H1 (cell line): ENCODE data around the gene NEURL1. TPM values are rescaled to one million over a fixed set of nuclear protein-coding genes. Genes with fewer than 3 reads are reported as not detected.

Experiments
- CTCF ChIA-PET: fragments of 300-600 bp; sonication (Branson Sonifier 250); formaldehyde crosslinking; loops from one replicate; lab custom pipeline; 2021; ENCODE audit not compliant: partially characterized antibody; lab: Charles Lee
- POLR2A ChIA-PET: fragments of 300-600 bp; sonication (Branson Sonifier 250); formaldehyde crosslinking; loops from one replicate; lab custom pipeline; 2021; ENCODE audit warnings: inconsistent platforms; ENCODE audit not compliant: partially characterized antibody; lab: Charles Lee
- DNase-seq, 2 experiments: peaks; one replicate each; pipeline versions ENCODE4 v3.0.0 to v3.0.0-alpha.2; 2010 to 2022; ENCODE audit warnings: low spot score in 2 of 2, low read depth in 1 of 2, mixed read lengths in 1 of 2
- FAIRE-seq: peaks from 2 replicates; lab custom pipeline; 2011; peaks lifted over from hg19 to GRCh38; lab: Jason Lieb, UNC
- H2AFZ ChIP-seq: 2 replicates; pipeline ENCODE4 v1.8.1; 2012; ENCODE audit warnings: low read length, inconsistent platforms
- H2AK5ac ChIP-seq: 2 replicates; pipeline ENCODE4 v1.6.1; 2013; ENCODE audit warnings: low read depth, low read length
- H2BK120ac ChIP-seq: replicated peaks from 2 replicates; pipeline ENCODE3; 2013; ENCODE audit warnings: low read depth, low read length, inconsistent platforms
- H2BK12ac ChIP-seq: 2 replicates; pipeline ENCODE4 v1.6.1; 2013; ENCODE audit warnings: low read depth, low read length
- H2BK15ac ChIP-seq: 2 replicates; pipeline ENCODE4 v1.6.1; 2013; ENCODE audit warnings: low read length
- H2BK20ac ChIP-seq: 2 replicates; pipeline ENCODE4 v1.6.1; 2013; ENCODE audit warnings: low read length
- H2BK5ac ChIP-seq: 2 replicates; pipeline ENCODE4 v1.6.1; 2013; ENCODE audit warnings: low read depth, low read length
- H3K14ac ChIP-seq: 2 replicates; pipeline ENCODE4 v1.6.1; 2013; ENCODE audit warnings: inconsistent platforms; ENCODE audit not compliant: insufficient read length
- H3K18ac ChIP-seq: 2 replicates; pipeline ENCODE4 v1.6.1; 2013; ENCODE audit warnings: low read length; ENCODE audit errors: extremely low read depth
- H3K23ac ChIP-seq: 2 replicates; pipeline ENCODE4 v1.6.1; 2013; ENCODE audit warnings: inconsistent platforms; ENCODE audit not compliant: insufficient read length
- H3K23me2 ChIP-seq: 2 replicates; pipeline ENCODE4 v1.6.1; 2013; ENCODE audit warnings: low read depth, low read length
- H3K27ac ChIP-seq: 2 replicates; pipeline ENCODE4 v1.6.1; 2011; ENCODE audit warnings: low read depth, low read length, inconsistent platforms
- H3K27me3 ChIP-seq, 4 experiments: replicated peaks in 1 of 4; 1 replicate in 1 of 4; 2 replicates in 3 of 4; pipeline versions ENCODE4 v1.6.1 to v1.8.1; 2011 to 2013; ENCODE audit warnings: low read length in 3 of 4, mild to moderate bottlenecking in 3 of 4, inconsistent platforms in 2 of 4, mixed read lengths in 2 of 4, moderate library complexity in 1 of 4; ENCODE audit not compliant: control insufficient read depth in 3 of 4, insufficient read depth in 3 of 4; ENCODE audit errors: extremely low read depth in 1 of 4
- H3K36me3 ChIP-seq, 4 experiments: 2 replicates each; pipeline versions ENCODE4 v1.6.1 to v1.8.1; 2011 to 2013; ENCODE audit warnings: mild to moderate bottlenecking in 4 of 4, low read length in 3 of 4, moderate library complexity in 2 of 4, control low read depth in 1 of 4, inconsistent platforms in 1 of 4; ENCODE audit not compliant: insufficient read depth in 4 of 4, control insufficient read depth in 2 of 4
- H3K4ac ChIP-seq: replicated peaks from 2 replicates; pipeline ENCODE3; 2013; ENCODE audit warnings: low read length, low read depth, mixed read lengths, inconsistent platforms; ENCODE audit not compliant: insufficient read length
- H3K4me1 ChIP-seq, 4 experiments: replicated peaks in 1 of 4; 1 replicate in 1 of 4; 2 replicates in 3 of 4; pipeline versions ENCODE4 v1.6.1 to v1.8.1; 2011 to 2013; ENCODE audit warnings: low read length in 3 of 4, inconsistent platforms in 2 of 4, mixed read lengths in 1 of 4; ENCODE audit not compliant: insufficient read depth in 4 of 4, control insufficient read depth in 3 of 4
- H3K4me2 ChIP-seq, 2 experiments: 2 replicates each; pipeline versions ENCODE4 v1.6.1 to v1.8.1; 2011 to 2013; ENCODE audit warnings: low read depth in 2 of 2, low read length in 2 of 2, control low read depth in 1 of 2, inconsistent platforms in 1 of 2, mild to moderate bottlenecking in 1 of 2; ENCODE audit not compliant: insufficient read depth in 1 of 2
- H3K4me3 ChIP-seq, 4 experiments: fragments of 200-600, 300-600 bp in 1 of 4; sonication (generic), shearing (Covaris generic), sonication (Bioruptor Twin) in 1 of 4; 2 replicates each; pipeline versions ENCODE4 v1.5.1 to v1.8.1; 2011 to 2016; ENCODE audit warnings: low read length in 4 of 4, low read depth in 3 of 4, control low read depth in 2 of 4, inconsistent platforms in 2 of 4, mild to moderate bottlenecking in 2 of 4, mixed read lengths in 1 of 4, moderate library complexity in 1 of 4; ENCODE audit not compliant: insufficient read depth in 2 of 4; ENCODE audit errors: extremely low read depth in 1 of 4
- H3K56ac ChIP-seq: replicated peaks from 2 replicates; pipeline ENCODE3; 2013; ENCODE audit warnings: low read depth, mild to moderate bottlenecking, mixed read lengths, low read length, inconsistent platforms; ENCODE audit not compliant: insufficient read length
- H3K79me1 ChIP-seq: 2 replicates; pipeline ENCODE4 v1.6.1; 2013; ENCODE audit warnings: low read depth, low read length, control low read depth
- H3K79me2 ChIP-seq, 2 experiments: 2 replicates each; pipeline versions ENCODE4 v1.6.1 to v1.8.1; 2012 to 2013; ENCODE audit warnings: low read length in 2 of 2, mild to moderate bottlenecking in 2 of 2, inconsistent platforms in 1 of 2; ENCODE audit not compliant: insufficient read depth in 2 of 2, control insufficient read depth in 1 of 2
- H3K9ac ChIP-seq, 4 experiments: replicated peaks in 1 of 4; 1 replicate in 1 of 4; 2 replicates in 3 of 4; pipeline versions ENCODE4 v1.6.1 to v1.8.1; 2011 to 2013; ENCODE audit warnings: low read depth in 3 of 4, low read length in 3 of 4, control low read depth in 2 of 4, mild to moderate bottlenecking in 2 of 4, moderate library complexity in 2 of 4, inconsistent platforms in 1 of 4; ENCODE audit errors: extremely low read depth in 1 of 4
- H3K9me3 ChIP-seq, 2 experiments: 2 replicates each; pipeline versions ENCODE4 v1.6.1 to v1.8.1; 2012 to 2013; ENCODE audit warnings: mild to moderate bottlenecking in 2 of 2, moderate library complexity in 2 of 2, control low read depth in 1 of 2, inconsistent platforms in 1 of 2, low read depth in 1 of 2, low read length in 1 of 2, mixed read lengths in 1 of 2; ENCODE audit not compliant: insufficient read depth in 2 of 2
- H4K20me1 ChIP-seq, 2 experiments: replicated peaks in 1 of 2; 2 replicates each; pipeline versions ENCODE3 to v1.8.1; 2011 to 2013; ENCODE audit warnings: inconsistent platforms in 2 of 2, low read length in 2 of 2, mild to moderate bottlenecking in 1 of 2; ENCODE audit not compliant: insufficient read depth in 2 of 2, control insufficient read depth in 1 of 2
- H4K5ac ChIP-seq: 2 replicates; pipeline ENCODE4 v1.6.1; 2013; ENCODE audit warnings: low read length, low read depth, mixed read lengths, inconsistent platforms; ENCODE audit not compliant: insufficient read length
- H4K8ac ChIP-seq: 2 replicates; pipeline ENCODE4 v1.8.0; 2013; ENCODE audit warnings: mild to moderate bottlenecking, moderate library complexity, low read length, inconsistent platforms; ENCODE audit not compliant: insufficient read depth; ENCODE audit errors: extremely low read depth
- H4K91ac ChIP-seq: replicated peaks from 2 replicates; pipeline ENCODE3; 2013; ENCODE audit warnings: low read length, mixed read lengths, inconsistent platforms; ENCODE audit not compliant: insufficient read length
- CBX5 ChIP-seq: fragments of 300-800, 300-1000 bp; sonication (generic); IDR thresholded peaks from 2 replicates; pipeline ENCODE4 v1.7.1; 2016; ENCODE audit warnings: antibody characterized with exemption, low read length, low read depth
- CHD2 ChIP-seq: IDR thresholded peaks from 2 replicates; pipeline ENCODE4 v1.6.1; 2012; ENCODE audit warnings: low read length, improper control_type of control experiment
- EZH2 ChIP-seq: fragments of 200-600 bp; sonication (generic); IDR thresholded peaks from 2 replicates; pipeline ENCODE4 v1.7.1; 2012; ENCODE audit warnings: low read depth, mild to moderate bottlenecking, moderate library complexity, low read length, inconsistent platforms; ENCODE audit not compliant: severe bottlenecking
- JUND ChIP-seq: IDR thresholded peaks from 2 replicates; pipeline ENCODE4 v1.6.1; 2011; ENCODE audit warnings: mild to moderate bottlenecking, improper control_type of control experiment, low read length
- NANOG ChIP-seq: IDR thresholded peaks from 2 replicates; pipeline ENCODE4 v1.6.1; 2011; ENCODE audit warnings: low read length, low read depth, mild to moderate bottlenecking, inconsistent platforms; ENCODE audit not compliant: insufficient read depth, poor library complexity, severe bottlenecking
- WGBS, 2 experiments: shearing (Covaris generic) in 1 of 2; methylation state at CpG; one replicate each; pipeline versions ENCODE4 v1.1.6 to v1.1.7; 2013 to 2015; ENCODE audit warnings: low lambda C conversion rate in 2 of 2, mixed read lengths in 2 of 2, inconsistent platforms in 1 of 2, low coverage in 1 of 2, missing lambda C conversion rate in 1 of 2; ENCODE audit not compliant: insufficient replicate concordance in 2 of 2, insufficient coverage in 1 of 2, insufficient read length in 1 of 2; ENCODE audit errors: extremely low coverage in 1 of 2, missing lambda C conversion rate in 1 of 2; 5-methylcytosine and 5-hydroxymethylcytosine counted together
- polyA plus RNA-seq, 7 experiments: library from polyadenylated mRNA; depleted of rRNA in 3 of 7; stranded (reverse) in 5 of 7; unstranded in 2 of 7; fragments of >200 nt in 5 of 7; fragments of 200-250 nt in 2 of 7; gene quantifications; 1 replicate in 5 of 7; 2 replicates in 1 of 7; 4 replicates in 1 of 7; pipeline versions ENCODE4 v1.2.1 to v1.2.3, GENCODE V29; 2011 to 2013; ENCODE audit warnings: missing spikeins in 2 of 7, mixed read lengths in 2 of 7
- total RNA-seq: library from RNA; stranded (reverse); fragmentation: NEBNext Ultra II Directional; extraction: Animal tissue kit (Norgen Biotek cat#: 25700); gene quantifications from 2 replicates; pipeline ENCODE4 v1.2.1, GENCODE V29; 2021
- TF ChIP-seq, protein P1 (sequence below): IDR thresholded peaks from 2 replicates; pipeline ENCODE4 v1.6.1; 2012; ENCODE audit warnings: inconsistent platforms
- TF ChIP-seq, protein P2 (sequence below): IDR thresholded peaks from 2 replicates; pipeline ENCODE4 v1.6.1; 2011; ENCODE audit warnings: low read depth, mild to moderate bottlenecking, low read length; ENCODE audit not compliant: insufficient read depth

The NEURL1 gene
- total and polyA plus RNA-seq, 2 of the 8 experiments (the other 6 are each of a cell fraction or from before 2014, with no cell fraction given) = 0.54 to 0.58 TPM

DNA sequence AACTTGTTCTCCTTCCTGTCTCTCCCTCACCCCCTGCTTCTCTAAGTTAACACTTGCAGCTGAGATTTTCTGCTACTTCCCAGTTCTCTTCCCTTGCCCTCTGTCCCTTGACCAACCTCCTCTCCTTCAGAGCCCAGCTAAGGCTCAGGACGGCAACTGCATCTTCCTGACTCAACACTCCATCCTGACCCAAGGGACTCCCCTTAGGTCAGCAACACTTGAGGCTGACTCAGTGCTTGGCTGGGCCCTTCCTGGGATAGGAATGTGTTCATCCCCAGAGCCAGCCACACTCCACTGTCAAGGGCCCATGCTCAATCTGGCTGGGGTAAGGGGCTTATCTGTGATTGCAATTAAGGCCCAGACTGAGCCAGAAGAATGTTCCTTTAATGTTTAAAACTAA lies 44.8 kb upstream of the NEURL1 start:
- DNase-seq = no peak
- ChIA-PET CTCF (interaction anchor here (0.8 to 5.0 kb wide), 7 partner anchors 11 to 115 kb away, joined by 3 to 30 read pairs (median 7); no protein-coding TSS in a partner anchor), POLR2A (interaction anchor here (0.6 to 1.0 kb wide), 2 partner anchors 8 to 823 kb away, joined by 3 read pairs; no protein-coding TSS in a partner anchor)
- Histone ChIP-seq H2BK5ac (no peak overlapping the region), H3K23me2 (peaks cover 3% of the 10 kb centered on the region; the same call in 1 of the 2 replicates), H3K4me3 (no peak overlapping the region), H2AK5ac (no peak overlapping the region), H3K23ac (no peak overlapping the region), H3K36me3 (peaks cover 14 to 38% (median 30%) of the 10 kb centered on the region in 4 experiments), H2BK15ac (no peak overlapping the region), H3K4ac (no peak overlapping the region), H3K79me1 (no peaks in the 10 kb centered on the region; the same call in 1 of the 2 replicates), H3K14ac (no peak overlapping the region), H4K91ac (no peak overlapping the region), H3K27ac (no peak overlapping the region), H4K8ac (no peak overlapping the region), H2BK12ac (no peak overlapping the region), H4K20me1 (peaks cover 3 to 10% of the 10 kb centered on the region in 2 experiments), H4K5ac (no peak overlapping the region), H3K27me3 (no peaks in the 10 kb centered on the region; a peak in 2 of 7 replicates), H2BK20ac (no peak overlapping the region), H3K4me2 (no peak overlapping the region), H3K9me3 (no peaks in the 10 kb centered on the region), H2AFZ (no peak overlapping the region), H3K79me2 (no peaks in the 10 kb centered on the region), H3K56ac (no peak overlapping the region), H3K18ac (no peak overlapping the region), H3K4me1 (peaks cover 0 to 15% (median 4%) of the 10 kb centered on the region in 4 experiments; a peak in 5 of 7 replicates), H3K9ac (no peak overlapping the region), H2BK120ac (no peak overlapping the region)
- WGBS, 2 experiments = 87% methylated on average over 1 of the region's 1 CpG; no CpG with 5 or more reads in 1 of the 2 experiments
- TF ChIP-seq EZH2 (no peak), CBX5 (no peak), NANOG (no peak), JUND (no peak), CHD2 (no peak)
- TF ChIP-seq, protein P1, sequence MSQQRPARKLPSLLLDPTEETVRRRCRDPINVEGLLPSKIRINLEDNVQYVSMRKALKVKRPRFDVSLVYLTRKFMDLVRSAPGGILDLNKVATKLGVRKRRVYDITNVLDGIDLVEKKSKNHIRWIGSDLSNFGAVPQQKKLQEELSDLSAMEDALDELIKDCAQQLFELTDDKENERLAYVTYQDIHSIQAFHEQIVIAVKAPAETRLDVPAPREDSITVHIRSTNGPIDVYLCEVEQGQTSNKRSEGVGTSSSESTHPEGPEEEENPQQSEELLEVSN = no peak
- TF ChIP-seq, protein P2, sequence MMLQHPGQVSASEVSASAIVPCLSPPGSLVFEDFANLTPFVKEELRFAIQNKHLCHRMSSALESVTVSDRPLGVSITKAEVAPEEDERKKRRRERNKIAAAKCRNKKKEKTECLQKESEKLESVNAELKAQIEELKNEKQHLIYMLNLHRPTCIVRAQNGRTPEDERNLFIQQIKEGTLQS = no peak
- no peak for FAIRE-seq
